Measurements from ENCODE around the gene HNRNPH1.

HNRNPH1 gene

DNA sequence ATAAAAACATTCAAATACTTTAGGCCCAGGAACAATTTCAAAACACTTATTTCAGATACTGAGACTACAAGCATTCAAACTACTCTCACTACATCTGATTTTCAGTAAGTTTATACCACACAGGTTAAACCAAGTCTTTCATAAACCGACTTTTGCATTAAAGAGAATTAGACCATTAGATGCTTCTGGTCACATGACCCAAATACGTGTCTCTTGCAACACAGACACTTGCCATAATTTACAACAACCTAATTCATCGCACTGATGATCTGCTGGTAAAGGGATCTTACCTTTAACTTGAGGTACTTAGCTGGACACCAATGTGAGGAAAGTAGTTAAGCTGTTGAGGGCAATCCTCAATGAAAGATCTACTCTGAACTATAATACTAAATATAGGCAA lies 3.2 kb downstream of the HNRNPH1 start:
- TF ChIP-seq, protein P1, sequence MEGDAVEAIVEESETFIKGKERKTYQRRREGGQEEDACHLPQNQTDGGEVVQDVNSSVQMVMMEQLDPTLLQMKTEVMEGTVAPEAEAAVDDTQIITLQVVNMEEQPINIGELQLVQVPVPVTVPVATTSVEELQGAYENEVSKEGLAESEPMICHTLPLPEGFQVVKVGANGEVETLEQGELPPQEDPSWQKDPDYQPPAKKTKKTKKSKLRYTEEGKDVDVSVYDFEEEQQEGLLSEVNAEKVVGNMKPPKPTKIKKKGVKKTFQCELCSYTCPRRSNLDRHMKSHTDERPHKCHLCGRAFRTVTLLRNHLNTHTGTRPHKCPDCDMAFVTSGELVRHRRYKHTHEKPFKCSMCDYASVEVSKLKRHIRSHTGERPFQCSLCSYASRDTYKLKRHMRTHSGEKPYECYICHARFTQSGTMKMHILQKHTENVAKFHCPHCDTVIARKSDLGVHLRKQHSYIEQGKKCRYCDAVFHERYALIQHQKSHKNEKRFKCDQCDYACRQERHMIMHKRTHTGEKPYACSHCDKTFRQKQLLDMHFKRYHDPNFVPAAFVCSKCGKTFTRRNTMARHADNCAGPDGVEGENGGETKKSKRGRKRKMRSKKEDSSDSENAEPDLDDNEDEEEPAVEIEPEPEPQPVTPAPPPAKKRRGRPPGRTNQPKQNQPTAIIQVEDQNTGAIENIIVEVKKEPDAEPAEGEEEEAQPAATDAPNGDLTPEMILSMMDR (IDR thresholded peaks at IDR 0.05; ENCODE audit: insufficient read depth, missing control alignments) = no peak
- no peak for DNase-seq (ENCODE audit: insufficient read length, low spot score)
- no peak for FAIRE-seq

DNA sequence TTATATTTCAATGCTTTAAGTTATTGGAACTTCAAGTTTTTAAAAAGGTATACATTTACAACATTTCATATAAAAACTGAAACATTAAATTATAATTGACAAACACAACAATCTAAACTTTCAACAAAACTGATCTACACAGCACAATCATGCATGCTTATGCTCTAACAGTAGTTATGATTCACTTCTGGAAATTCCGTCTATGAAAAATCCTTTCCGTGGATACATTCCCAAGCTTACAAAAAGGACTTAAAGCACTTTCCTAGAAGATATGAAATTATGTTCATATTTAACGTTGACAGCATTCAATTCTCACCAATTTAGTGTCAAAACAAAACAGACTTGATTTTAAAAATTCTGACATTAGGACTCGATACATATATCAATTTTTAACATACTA lies 3.7 kb downstream of the HNRNPH1 start:
- DNase-seq (ENCODE audit: insufficient read length, low spot score) (no peak), FAIRE-seq (no peak)
- TF ChIP-seq, protein P1 (IDR thresholded peaks at IDR 0.05; ENCODE audit: insufficient read depth, missing control alignments) = no peak

DNA sequence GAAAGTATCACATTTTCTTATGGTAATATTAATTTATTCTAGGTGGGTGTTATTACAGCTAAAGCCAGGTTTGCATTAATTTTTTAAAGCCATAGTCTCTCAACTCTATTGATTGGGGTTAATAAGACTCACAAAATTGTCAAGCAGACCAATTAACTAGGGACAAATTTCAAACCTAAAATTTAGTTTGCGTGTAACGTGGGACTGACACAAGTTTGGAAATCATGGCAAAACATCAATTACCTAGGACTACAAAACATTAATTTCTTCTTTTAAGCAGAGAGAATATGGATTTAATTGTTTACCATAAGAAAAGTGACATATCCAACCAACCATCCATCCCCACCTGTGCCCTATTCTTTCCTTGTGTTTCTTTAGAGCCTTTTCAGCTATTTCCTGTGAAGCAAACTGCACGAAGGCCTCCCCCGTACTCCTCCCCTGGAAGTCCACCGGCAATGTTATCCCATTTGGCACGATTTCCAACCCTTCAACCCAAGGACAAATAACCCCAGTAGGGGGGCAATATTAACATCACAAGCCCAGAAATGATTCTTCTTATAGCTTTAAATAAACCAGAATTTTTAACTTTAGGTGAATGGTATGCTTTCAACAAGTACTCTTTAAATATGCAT lies 4.4 kb downstream of the HNRNPH1 start:
- FAIRE-seq (no peak), DNase-seq (ENCODE audit: insufficient read length, low spot score) (no peak)
- TF ChIP-seq, protein P1 (IDR thresholded peaks at IDR 0.05; ENCODE audit: insufficient read depth, missing control alignments) = no peak

GRCh38 chr5:179617930-179618329 lies 5.5 kb downstream of the HNRNPH1 start:
- no peak for FAIRE-seq
- TF ChIP-seq, protein P1 (IDR thresholded peaks at IDR 0.05; ENCODE audit: insufficient read depth, missing control alignments) = no peak
- DNase-seq (ENCODE audit: insufficient read length, low spot score) = no peak

DNA sequence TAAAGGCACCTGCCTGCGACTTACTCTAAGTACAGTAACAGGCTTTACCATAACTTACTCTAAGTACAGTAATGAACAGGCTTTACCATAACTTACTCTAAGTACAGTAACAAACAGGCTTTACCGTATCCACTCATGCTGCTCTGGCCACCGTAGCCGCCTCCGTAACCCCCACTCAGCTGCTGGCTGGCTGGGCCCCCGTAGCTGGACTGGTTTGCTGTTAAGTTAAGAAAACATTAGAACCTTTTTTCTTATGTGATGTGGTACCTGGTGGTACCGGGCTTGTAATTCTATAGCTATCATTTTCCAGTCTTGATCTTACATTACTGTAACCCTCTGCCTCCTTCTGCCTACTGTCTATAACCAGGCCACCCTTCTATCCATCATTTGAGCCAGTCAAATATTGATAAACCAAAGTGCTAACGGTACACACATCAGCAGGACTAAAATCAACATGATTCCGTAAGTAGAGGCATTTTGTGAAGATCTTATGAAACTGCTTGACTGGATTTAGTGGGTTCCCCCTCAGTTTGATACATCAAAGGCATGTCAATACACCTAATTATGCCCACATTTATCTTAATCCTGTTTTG lies 7.4 kb downstream of the HNRNPH1 start:
- DNase-seq (ENCODE audit: insufficient read length, low spot score) (no peak), FAIRE-seq (no peak)
- TF ChIP-seq, protein P1 (IDR thresholded peaks at IDR 0.05; ENCODE audit: insufficient read depth, missing control alignments) = no peak

DNA sequence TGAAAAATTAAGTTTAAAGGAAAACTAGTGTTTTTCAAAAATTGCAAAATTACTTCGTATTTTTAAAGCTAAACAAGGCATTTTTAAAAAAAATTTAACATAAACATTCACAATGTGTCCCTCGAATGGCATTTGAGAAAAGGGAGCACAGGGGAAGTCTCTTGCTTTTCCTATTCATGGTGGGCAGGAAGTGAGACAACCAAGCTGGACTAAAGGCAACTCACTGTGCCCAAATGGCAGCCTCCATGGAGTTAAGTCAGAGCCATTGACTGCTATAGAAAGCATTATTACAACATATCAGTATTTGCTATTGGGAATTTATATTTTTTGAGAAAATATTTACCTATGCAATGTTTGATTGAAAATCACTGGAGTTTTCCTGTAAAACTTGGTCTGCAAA lies 8.3 kb downstream of the HNRNPH1 start:
- FAIRE-seq (no peak), DNase-seq (ENCODE audit: insufficient read length, low spot score) (no peak)
- TF ChIP-seq, protein P1 (IDR thresholded peaks at IDR 0.05; ENCODE audit: insufficient read depth, missing control alignments) = no peak

DNA sequence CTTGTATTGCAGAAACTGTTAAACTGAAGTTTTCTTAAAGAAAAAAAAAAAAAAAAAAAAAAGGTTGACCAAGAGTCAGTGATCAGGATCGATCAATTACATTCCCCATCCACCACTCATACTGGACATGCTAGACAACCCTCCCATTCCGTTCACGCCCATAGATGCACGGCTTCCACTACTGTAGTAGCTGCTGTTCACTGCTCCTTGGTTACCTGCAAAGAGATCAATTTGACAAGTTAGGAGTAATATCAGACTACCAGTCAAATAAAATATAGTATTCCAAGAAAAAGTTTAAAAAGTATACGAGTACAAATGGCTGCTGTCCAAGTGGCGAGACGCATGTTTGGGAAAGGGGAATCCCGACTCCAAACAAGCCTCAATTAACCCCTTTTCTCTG lies 8.7 kb downstream of the HNRNPH1 start:
- FAIRE-seq (no peak), DNase-seq (ENCODE audit: insufficient read length, low spot score) (no peak)
- TF ChIP-seq, protein P1 (IDR thresholded peaks at IDR 0.05; ENCODE audit: insufficient read depth, missing control alignments) = no peak
